HTERT RPE-1 (cell line): Measurements from ENCODE around the gene GAPT.
"Not testable (repeated sequence)": the region's sequence is repeated elsewhere in the genome, so short reads cannot be mapped to it uniquely, and the experiment has no call there.

ENCODE experiments used
- in situ Hi-C: fragments of 300-500 bp; cut with MboI; formaldehyde crosslinking; loops from 4 replicates; pipeline ENCODE4 v1.14.3; 2020; ENCODE audit warnings: low sequenced_read_pairs

Gene GAPT

DNA sequence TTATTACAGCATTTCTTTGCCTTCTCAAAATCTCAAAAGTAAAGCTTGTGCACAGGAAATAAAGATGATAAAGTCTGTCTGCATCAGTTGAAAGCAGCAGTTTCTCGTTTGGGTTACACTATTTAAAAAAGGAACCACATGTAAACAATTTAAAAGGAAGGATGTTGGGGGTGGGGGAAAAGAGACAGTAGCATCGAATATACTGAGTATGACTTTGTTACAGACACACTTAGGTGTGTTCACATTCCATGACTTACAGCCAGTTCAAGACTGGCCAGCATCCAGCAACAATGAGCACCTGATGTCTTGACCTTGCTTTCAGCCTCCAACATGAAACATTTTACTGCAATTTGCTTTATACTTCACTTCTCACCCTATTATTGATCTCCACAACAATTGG is 8.7 kb downstream of the GAPT start:
- in situ Hi-C loops = no loop called here

DNA sequence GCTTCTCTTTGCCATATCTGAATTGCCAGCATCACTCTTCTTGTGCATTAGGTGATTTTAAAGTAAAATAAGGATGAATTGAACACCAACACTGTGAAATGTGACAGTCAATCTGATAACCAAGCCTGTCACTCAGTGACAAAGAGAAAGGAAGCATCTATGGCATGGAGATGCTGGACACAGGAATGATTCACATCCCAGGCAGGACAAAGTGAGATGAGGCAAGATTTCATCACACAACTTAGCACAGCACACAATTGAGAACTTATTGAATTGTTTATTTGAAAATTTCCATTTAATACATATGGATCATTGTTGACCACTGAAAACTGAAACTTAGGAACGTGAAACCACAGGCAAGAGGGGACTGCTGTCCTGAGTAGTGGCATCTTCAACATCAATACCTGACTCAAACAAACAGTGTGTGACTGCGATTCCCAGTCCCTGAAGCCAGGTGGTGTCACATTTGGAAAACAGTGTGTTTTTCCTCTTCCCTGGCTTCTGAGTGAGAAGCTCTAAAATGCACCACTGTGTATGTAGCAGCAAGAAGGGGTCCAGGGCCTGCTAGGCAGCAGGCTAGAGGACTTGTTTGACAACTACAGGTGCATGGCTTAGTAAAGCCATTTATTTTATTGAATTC is 10.7 kb downstream of the GAPT start:
- in situ Hi-C loops = no loop called here

DNA sequence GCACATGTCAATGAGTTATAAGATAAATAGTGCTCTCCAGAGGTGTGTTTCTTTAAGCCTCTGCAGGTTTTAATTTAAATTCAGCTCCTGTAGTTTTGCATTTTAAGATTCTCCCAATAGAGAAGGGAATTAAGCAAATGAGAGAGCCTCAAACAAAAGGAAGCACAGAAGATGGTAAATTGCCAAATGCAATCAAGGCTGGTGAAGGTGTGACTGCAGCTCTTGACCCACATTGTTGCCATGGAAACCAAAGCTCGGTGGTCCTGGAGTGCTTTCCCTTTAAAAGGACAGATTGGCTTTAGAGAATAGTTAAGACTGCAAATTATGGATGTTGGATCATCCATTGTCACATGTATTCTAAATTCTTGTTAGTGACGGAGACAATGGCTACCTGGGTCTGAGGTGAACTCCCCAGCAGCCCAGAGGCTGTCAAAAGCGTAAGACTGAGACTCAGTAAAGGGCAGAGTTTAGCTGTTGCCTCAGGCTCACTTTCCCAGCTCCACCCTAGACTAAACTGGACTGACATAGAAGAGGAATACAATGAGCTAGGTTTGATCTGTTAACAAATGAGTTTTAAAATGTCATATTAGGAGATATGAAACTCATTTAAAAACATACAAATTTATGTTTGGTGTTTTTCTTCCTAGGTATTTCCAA is 12.3 kb downstream of the GAPT start:
- in situ Hi-C loops = no loop called here

DNA sequence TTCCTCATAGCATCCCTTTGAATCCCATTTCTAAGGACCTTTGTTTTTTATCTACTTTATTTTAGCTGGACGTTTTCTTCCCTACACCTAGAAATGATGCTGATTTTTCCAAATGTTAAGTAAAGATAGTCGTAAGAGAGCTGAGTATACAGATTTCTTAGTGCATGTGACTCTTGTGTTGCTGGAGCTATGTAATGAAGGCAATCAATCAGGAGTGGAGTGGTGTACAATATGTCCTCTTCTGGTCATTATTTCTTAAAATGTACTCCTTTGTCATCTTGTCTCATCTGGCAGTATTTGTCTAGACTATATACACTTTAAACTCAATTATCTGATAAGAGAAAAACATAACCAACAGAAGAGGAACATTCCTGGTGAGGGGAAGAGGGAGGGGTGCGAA is 13.5 kb downstream of the GAPT start:
- in situ Hi-C loops = no loop called here

DNA sequence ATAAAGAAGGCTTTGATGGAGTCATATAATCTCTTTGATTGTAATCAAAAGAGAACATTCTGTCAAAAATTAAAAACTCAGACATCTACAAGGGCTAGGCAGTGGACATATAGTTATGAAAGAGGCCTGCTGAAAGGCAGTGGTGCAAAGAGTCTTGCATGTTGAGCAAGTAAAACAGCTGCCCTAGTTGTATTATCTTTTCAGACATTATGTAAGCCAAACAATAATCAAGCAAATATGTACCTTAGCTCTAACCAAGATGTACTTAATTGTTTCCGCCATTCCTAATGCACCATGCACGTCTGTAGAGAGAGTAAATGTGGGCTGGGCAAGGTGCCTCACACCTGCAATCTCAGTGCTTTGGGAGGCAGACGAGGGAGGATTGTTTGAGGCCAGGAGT is 14.3 kb downstream of the GAPT start:
- in situ Hi-C loops = no loop called here

DNA sequence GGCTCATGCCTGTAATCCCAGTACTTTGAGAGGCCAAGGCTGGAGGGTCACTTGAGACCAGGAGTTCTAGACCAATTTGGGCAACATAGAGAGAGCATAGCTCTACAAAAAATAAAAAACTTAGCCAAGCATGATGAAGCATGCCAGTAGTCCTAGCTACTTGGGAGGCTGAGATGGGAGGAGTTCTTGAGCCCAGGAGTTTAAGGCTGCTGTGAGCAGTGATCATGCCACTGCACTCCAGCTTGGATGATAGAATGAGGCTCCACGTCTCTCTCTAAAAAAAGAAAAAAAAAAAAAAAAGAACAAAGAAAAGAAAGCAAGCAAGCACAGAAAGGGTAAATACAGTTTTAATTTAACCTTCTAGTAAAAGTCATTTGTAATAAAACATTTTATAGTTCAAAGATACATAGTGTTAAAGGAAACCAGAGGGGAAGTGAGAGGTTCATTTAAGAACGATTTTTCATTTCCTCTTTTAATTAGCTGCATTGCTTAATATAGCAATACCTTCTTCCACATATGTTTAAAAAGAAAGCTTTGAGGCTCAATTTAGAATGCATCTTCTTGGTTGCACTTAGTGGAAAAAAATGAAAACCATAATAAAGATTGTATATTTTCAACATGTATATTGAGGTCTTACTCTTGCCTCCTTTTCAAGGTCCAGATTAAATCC is 14.9 kb downstream of the GAPT start:
- in situ Hi-C loops = no loop called here

DNA sequence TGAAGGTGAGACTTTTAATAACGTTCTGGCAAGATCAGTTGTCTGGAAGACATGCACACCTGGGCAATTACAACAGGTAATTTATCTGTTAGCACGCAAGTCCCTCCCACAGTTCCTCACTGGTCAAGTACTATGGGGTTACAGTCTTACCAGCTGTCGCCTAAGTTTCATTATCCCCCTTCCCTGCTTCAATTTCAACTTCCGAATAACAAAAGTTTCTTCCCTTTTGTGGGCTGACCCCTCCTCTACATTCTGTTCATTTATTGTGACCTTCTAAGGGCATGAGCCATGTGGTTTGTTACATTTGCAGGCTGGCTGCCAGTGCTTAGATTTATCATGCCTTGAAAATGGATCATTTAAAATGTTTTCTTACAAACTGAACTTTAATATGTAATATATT is 16.5 kb downstream of the GAPT start:
- in situ Hi-C loops = no loop called here

DNA sequence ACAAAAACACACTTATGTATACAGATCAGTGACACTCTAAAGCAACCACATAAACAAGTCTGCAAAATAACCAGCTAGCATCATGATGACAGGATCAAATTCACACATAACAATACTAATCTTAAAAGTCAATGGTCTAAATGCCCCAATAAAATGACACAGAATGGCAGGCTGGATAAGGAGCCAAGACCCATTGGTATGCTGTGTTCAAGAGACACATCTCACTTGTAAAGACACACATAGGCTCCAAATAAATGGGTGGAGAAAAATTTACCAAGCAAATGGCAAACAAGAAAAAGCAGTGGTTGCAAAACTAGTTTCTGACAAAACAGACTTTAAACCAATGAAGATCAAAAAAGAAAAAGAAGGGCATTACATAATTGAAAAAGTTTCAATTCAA is 26.0 kb downstream of the GAPT start:
- in situ Hi-C loops = no loop called here

DNA sequence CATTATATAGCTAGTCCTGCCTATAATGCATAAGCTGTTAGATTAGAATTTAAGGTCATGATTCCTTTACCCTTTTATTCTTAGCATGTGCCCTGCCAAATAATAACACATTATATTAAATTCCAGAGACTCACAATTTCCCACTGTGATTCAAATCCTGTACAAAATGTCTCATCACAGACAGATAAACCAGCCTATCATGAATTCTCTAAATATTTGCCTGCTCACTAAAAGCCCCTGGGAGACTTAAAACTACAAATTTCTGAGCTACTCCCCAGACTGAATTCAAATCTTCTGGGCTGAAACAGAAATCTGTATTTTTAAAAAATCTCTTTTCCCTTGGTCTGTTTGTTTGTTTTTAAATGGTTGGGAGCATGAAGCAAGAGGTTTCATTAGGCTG is 32.7 kb downstream of the GAPT start:
- in situ Hi-C loops = no loop called here

DNA sequence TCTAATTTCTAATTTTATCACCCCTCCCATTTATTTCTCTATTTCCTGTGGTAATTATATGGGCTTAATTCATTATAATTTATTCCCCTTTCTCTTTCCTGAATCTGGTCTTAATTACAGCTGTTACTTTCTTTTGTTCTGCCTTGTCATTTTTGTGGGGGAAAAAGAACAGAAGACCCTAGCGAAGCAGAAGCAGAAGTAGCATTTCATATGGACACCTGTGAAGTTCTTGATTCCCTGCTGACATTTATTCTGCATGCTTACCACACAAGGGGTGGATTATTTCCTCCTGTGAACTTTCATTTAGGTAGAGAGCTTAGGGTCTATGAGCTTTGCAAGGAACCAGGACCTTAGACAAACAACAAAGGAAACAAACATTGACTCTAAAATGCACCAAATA is 33.3 kb downstream of the GAPT start:
- in situ Hi-C loops = no loop called here

DNA sequence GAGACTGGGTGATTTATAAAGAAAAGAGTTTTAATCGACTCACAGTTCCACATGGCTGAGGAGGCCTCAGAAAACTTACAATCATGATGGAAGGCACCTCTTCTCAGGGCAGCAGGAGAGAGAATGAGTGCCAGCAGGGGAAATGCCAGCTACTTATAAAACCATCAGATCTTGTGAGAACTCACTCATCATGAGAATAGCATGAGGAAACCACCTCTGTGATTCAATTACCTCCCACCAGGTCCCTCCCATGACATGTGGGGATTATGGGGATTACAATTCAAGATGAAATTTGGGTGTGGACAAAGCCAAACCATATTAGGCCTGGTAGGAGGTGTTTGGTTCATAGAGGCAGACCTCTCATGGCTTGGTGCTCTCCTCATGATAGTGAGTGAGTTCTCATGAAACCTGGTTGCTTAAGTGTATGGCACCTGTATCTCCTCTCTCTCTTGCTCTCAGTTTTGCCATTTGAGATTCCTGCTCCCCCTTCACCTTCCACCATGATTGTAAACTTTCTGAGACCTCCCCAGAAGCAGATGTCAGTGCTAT is 39.8 kb downstream of the GAPT start:
- in situ Hi-C loops = no loop called here

DNA sequence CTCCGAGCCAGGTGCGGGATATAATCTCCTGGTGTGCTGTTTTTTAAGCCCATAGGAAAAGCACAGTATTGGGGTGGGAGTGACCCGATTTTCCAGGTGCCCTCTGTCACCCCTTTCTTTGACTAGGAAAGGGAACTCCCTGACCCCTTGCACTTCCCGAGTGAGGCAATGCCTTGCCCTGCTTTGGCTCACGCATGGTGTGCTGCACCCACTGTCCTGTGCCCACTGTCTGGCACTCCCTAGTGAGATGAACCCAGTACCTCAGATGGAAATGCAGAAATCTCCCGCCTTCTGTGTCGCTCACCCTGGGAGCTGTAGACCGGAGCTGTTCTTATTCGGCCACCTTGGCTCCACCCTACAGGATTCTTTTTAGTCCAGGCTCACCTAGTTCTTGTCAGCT is 50.7 kb downstream of the GAPT start:
- in situ Hi-C loops = not testable (repeated sequence)

DNA sequence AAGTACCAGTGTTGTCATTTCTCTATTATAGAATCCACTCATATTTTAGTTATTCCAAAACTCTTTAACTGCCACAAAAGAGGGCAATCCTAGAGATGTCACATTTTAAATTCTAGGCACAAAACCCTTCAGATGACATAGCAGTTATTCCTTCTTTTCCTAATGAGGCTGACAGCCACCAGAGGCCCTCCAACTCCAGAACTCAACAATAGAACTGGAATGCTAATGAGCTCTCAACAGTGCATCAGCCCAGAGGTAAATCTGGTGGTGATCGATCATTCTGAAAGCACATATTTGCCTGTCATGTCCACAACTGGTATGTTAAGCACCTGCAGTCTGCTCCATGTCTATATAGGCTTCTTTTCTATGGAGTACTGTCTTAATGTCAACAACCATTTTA is 51.5 kb downstream of the GAPT start:
- in situ Hi-C loops = no loop called here

DNA sequence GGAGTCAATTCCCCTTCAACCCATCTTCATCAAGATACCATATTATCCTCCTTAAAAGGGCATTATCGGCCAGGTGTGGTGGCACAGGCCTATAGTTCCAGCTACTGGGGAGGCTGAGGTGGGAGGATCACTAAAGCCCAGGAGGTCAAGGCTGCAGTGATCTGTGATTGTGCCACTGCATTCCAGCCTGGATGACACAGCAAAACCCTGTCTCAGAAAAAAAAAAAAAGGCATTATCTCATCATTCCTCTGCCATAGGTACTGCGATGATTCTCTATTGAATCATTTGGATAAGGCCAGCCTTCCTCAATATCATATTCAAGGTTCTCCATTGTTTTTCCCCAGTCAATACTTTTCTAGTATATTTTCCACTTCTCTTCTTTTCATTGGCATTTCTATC is 52.5 kb downstream of the GAPT start:
- in situ Hi-C loops = no loop called here

DNA sequence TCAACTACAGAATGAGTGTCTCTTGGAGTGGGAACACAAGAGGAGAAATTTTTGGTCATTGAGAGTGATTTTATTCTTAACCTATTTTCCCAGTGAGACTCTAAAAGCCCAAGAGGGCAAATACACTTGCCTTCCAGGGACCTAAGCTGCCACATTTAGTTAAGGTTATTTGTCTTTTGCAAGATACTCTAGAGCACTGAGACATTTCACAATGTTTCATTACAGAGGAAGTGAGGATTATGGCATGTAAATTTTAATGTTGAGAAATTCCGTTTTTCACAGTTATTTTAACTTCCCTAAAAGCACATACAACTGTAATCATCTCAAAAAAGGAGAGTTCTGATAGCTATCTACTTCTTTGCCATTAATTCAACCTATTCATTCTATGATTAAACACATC is 53.0 kb downstream of the GAPT start:
- in situ Hi-C loops = no loop called here

DNA sequence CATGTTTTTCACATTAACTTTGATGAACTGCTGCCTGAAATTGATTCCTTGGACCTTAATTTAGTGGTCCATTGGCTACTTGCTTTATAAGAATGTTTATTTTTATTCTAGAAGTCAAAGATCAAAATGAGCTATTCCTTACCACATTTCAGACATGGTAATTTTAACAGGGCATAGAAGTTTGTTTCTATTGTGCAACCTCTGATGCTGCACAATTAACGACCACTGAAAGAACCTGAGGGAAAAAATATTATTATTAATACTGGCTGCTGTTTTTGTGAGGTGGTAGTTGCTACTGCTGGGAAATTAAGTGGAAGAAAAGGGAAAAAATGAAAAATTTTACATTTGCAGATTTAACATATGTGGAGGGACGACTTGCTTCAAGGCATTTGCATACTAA is 53.7 kb downstream of the GAPT start:
- in situ Hi-C loops = no loop called here

DNA sequence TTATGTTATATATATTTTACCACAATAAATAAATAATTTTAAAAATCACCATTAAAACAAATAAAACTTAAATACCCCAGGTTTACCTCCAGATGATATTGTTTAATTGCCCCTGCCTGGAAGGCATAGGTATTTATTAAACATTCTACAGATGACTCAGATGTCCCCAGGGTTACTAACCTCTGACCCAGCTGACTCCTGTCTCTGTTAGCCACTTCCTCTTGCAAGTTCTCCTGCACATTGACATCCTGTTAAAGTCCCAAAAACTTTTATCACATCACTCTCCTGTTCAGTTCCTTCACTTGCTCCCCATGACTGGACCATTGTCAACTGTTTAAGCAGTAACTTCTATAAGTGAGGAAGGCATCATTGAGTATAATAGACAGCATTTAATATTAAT is 54.7 kb downstream of the GAPT start:
- in situ Hi-C loops = no loop called here
